Measurements from ENCODE around the gene PAX9.

DNA sequence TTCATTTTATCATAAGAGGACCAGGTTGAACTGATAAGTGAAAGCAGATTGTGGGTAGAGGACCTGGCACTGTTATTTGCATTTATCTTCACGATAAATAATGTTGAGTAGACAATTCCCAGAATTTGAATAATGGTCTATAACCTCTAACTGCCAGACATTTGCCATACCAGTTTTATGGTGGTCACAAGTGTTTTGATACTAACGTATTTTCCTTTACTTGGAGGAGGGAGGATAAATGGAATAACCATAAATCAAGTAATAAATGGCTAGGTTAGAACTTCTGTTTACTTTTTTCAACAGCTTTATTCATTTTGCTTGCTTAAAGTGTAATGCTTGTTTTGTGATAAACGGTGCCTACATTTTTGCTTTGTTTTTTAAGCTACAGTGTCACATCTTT lies 9.5 kb downstream of the PAX9 start:
- TF ChIP-seq, protein P1, sequence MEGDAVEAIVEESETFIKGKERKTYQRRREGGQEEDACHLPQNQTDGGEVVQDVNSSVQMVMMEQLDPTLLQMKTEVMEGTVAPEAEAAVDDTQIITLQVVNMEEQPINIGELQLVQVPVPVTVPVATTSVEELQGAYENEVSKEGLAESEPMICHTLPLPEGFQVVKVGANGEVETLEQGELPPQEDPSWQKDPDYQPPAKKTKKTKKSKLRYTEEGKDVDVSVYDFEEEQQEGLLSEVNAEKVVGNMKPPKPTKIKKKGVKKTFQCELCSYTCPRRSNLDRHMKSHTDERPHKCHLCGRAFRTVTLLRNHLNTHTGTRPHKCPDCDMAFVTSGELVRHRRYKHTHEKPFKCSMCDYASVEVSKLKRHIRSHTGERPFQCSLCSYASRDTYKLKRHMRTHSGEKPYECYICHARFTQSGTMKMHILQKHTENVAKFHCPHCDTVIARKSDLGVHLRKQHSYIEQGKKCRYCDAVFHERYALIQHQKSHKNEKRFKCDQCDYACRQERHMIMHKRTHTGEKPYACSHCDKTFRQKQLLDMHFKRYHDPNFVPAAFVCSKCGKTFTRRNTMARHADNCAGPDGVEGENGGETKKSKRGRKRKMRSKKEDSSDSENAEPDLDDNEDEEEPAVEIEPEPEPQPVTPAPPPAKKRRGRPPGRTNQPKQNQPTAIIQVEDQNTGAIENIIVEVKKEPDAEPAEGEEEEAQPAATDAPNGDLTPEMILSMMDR (conservative IDR thresholded peaks at IDR 0.05 in 1 of 2, IDR thresholded peaks at IDR 0.05 in 1 of 2; ENCODE audit: extremely low read depth in 1 of 2, insufficient read depth in 1 of 2, low read depth in 1 of 2, low read length in 2 of 2): no peak
- TF ChIP-seq EZH2 (IDR thresholded peaks at IDR 0.05; ENCODE audit: borderline replicate concordance, low read length): no peak
